K562 (cell line): ENCODE results near the gene ARPP21.

Source experiments
- ATF7 ChIP-seq: fragments of 450-650 bp; IDR thresholded peaks from 2 replicates; pipeline ENCODE4 v1.7.1; 2014; ENCODE audit warnings: mild to moderate bottlenecking, moderate library complexity
- CHD2 ChIP-seq: IDR thresholded peaks from 2 replicates; pipeline ENCODE4 v1.6.1; 2011; ENCODE audit warnings: low read depth, low read length
- CTCF ChIP-seq, 3 experiments: IDR thresholded peaks in 2 of 3; conservative IDR thresholded peaks in 1 of 3; 2 replicates each; pipeline ENCODE4 v1.5.1; 2011 to 2012; ENCODE audit warnings: low read length in 3 of 3, mild to moderate bottlenecking in 3 of 3, control low read depth in 2 of 3, improper control_type of control experiment in 1 of 3, inconsistent platforms in 1 of 3, low read depth in 1 of 3, mixed read lengths in 1 of 3, moderate library complexity in 1 of 3; ENCODE audit not compliant: insufficient read depth in 2 of 3
- DPF2 ChIP-seq: fragments of 450-650 bp; IDR thresholded peaks from 2 replicates; pipeline ENCODE4 v1.6.1; 2016
- ELK3 ChIP-seq: fragments of 450-650 bp; formaldehyde crosslinking; IDR thresholded peaks from 2 replicates; pipeline ENCODE4 v1.4.0; 2020; ENCODE audit warnings: mild to moderate bottlenecking
- EZH2 ChIP-seq: IDR thresholded peaks from 2 replicates; pipeline ENCODE4 v1.6.1; 2012; ENCODE audit warnings: low read depth, mild to moderate bottlenecking, inconsistent platforms, low read length, borderline replicate concordance
- JUN ChIP-seq, 2 experiments: sonication (generic) in 1 of 2; formaldehyde crosslinking in 1 of 2; IDR thresholded peaks; 2 replicates each; pipeline versions ENCODE4 v1.6.1 to v1.8.0; 2012 to 2022; ENCODE audit warnings: borderline replicate concordance in 2 of 2, mild to moderate bottlenecking in 2 of 2, improper control_type of control experiment in 1 of 2, low read depth in 1 of 2, low read length in 1 of 2, missing genetic modification reagents in 1 of 2
- NR3C1 ChIP-seq: sonication (generic); formaldehyde crosslinking; IDR thresholded peaks from 2 replicates; pipeline ENCODE4 v1.8.1; 2022; ENCODE audit warnings: missing genetic modification reagents
- RAD21 ChIP-seq, 2 experiments: fragments of 250-450 bp in 1 of 2; fragments of 450-650 bp in 1 of 2; sonication (Bioruptor Pico) in 1 of 2; formaldehyde crosslinking in 1 of 2; IDR thresholded peaks in 1 of 2; conservative IDR thresholded peaks in 1 of 2; 2 replicates each; pipeline versions ENCODE4 v1.4.0 to v1.8.0; 2020 to 2022; ENCODE audit warnings: mild to moderate bottlenecking in 2 of 2, moderate library complexity in 1 of 2
- SMARCA4 ChIP-seq: fragments of 450-650 bp; IDR thresholded peaks from 2 replicates; pipeline ENCODE4 v1.6.1; 2016
- TAF1 ChIP-seq: IDR thresholded peaks from 2 replicates; pipeline ENCODE4 v1.6.1; 2011; ENCODE audit warnings: mild to moderate bottlenecking, low read length, moderate library complexity; ENCODE audit not compliant: insufficient read depth, control insufficient read depth, severe bottlenecking; ENCODE audit errors: extremely low read depth
- TGIF2 ChIP-seq: sonication (generic); formaldehyde crosslinking; IDR thresholded peaks from 2 replicates; pipeline ENCODE4 v1.8.1; 2022; ENCODE audit warnings: mild to moderate bottlenecking, missing genetic modification reagents, moderate library complexity
- ZBTB1 ChIP-seq: sonication (generic); formaldehyde crosslinking; IDR thresholded peaks from 2 replicates; pipeline ENCODE4 v1.8.1; 2023; ENCODE audit warnings: missing genetic modification reagents, low read depth, mild to moderate bottlenecking, borderline replicate concordance
- ZNF764 ChIP-seq: fragments of 250-450 bp; sonication (Bioruptor Pico); IDR thresholded peaks from 2 replicates; pipeline ENCODE4 v1.4.0; 2020; ENCODE audit warnings: low read depth, mild to moderate bottlenecking, moderate library complexity

GRCh38 chr3:35663471-35663870, 24.1 kb downstream of the ARPP21 start:
- TF ChIP-seq CTCF (IDR thresholded peaks at IDR 0.05 in 2 of 3, conservative IDR thresholded peaks at IDR 0.05 in 1 of 3; ENCODE audit: insufficient read depth in 2 of 3, low read depth in 1 of 3, low read length in 3 of 3) (no peak), ZNF764 (CRISPR knock-in tag) (no peak), TGIF2 (no peak), ATF7 (no peak), EZH2 (no peak), NR3C1 (CRISPR knock-in tag) (no peak), TAF1 (no peak), ZBTB1 (no peak), DPF2 (no peak), RAD21 (CRISPR knock-in tag; conservative IDR thresholded peaks at IDR 0.05 in 1 of 2, IDR thresholded peaks at IDR 0.05 in 1 of 2) (no peak), ELK3 (CRISPR knock-in tag) (no peak), JUN (IDR thresholded peaks at IDR 0.05; ENCODE audit: borderline replicate concordance, low read depth, low read length) (no peak), JUN (CRISPR knock-in tag; IDR thresholded peaks at IDR 0.05; ENCODE audit: borderline replicate concordance) (no peak), CHD2 (no peak), SMARCA4 (no peak)
